ENCODE results near the gene ABCF2.
A peak's percentile ranks its signal among the peaks of the same experiment; 100 is the strongest.

ABCF2 gene

DNA sequence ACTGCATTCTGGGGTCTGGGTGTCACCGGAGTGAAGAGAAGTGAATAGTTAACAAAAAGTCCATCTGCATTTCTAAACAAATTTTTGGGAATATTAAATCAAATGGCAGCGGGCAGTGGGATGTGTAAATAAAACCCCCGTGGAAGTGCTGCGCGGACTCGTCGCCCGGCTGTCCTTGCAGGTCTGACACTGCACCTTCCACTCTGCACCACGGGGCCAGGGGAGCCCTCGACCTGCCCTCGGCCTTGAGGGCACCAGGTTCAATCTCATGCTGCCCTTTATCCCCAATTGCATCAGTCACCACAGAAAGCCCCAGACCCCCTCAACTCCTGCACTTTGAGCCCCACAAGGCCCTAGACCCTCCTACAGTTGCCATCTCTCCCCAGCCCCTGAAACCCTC, 27.8 kb upstream of the ABCF2 start:
- no peak overlapping the region for H3K4me3 ChIP-seq (ENCODE audit: low read depth, low read length)
- peaks cover 6% of the 10 kb centered on the region for H3K4me1 ChIP-seq
- no peaks in the 10 kb centered on the region for H3K36me3 ChIP-seq
- no peak for TF ChIP-seq CTCF (IDR thresholded peaks at IDR 0.05; ENCODE audit: low read depth, low read length)
- DNase-seq, result no peak
- no peaks in the 10 kb centered on the region for H3K9me3 ChIP-seq
- H3K27me3 ChIP-seq, result peaks cover 13% of the 10 kb centered on the region; the same call in 1 of the 2 replicates

- peaks cover 6% of the 10 kb centered on the region for H3K4me1 ChIP-seq
- H3K9me3 ChIP-seq, result no peaks in the 10 kb centered on the region
- no peak for DNase-seq
- peaks cover 12% of the 10 kb centered on the region; the same call in 1 of the 2 replicates for H3K27me3 ChIP-seq
- H3K36me3 ChIP-seq, result no peaks in the 10 kb centered on the region
- no peak for TF ChIP-seq CTCF (IDR thresholded peaks at IDR 0.05; ENCODE audit: low read depth, low read length)
- H3K4me3 ChIP-seq (ENCODE audit: low read depth, low read length), result no peak overlapping the region
Measured at GRCh38 chr7:151254316-151254715, 27.3 kb upstream of the ABCF2 start.

GRCh38 chr7:151252961-151253711, 26.1 kb upstream of the ABCF2 start:
- H3K27me3 ChIP-seq, result peaks cover 7% of the 10 kb centered on the region; the same call in 1 of the 2 replicates
- H3K4me3 ChIP-seq (ENCODE audit: low read depth, low read length), result no peak overlapping the region

DNA sequence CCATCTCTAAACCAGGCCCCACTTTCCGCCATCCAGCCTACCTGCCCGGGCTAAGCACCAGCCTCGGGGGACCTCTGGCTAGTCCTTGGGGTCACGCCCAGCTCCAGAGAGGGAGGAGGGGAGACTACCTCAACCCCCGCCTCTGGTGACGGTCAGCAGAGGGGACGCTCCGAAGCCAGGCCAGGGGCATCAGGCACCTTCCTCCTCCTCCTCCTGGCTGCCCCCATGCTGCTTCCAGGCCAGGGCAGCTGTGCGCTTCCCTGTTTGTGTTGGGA, 25.5 kb upstream of the ABCF2 start:
- no peak for DNase-seq
- Histone ChIP-seq H3K27me3 (peaks cover 4% of the 10 kb centered on the region; the same call in 1 of the 2 replicates), H3K36me3 (no peaks in the 10 kb centered on the region), H3K4me3 (ENCODE audit: low read depth, low read length) (no peak overlapping the region; the same call in 1 of the 2 replicates), H3K4me1 (peaks cover 6% of the 10 kb centered on the region), H3K9me3 (no peaks in the 10 kb centered on the region)
- TF ChIP-seq CTCF (IDR thresholded peaks at IDR 0.05; ENCODE audit: low read depth, low read length), result no peak

More at GRCh38 chr7:151252961-151253711, 26.1 kb upstream of the ABCF2 start:
- H3K4me1 ChIP-seq, result peaks cover 6% of the 10 kb centered on the region
- DNase-seq, result no peak
- H3K9me3 ChIP-seq, result no peaks in the 10 kb centered on the region
- no peaks in the 10 kb centered on the region for H3K36me3 ChIP-seq
- TF ChIP-seq CTCF (IDR thresholded peaks at IDR 0.05; ENCODE audit: low read depth, low read length), result no peak

GRCh38 chr7:151251689-151252560, 24.9 kb upstream of the ABCF2 start:
- peaks cover 6% of the 10 kb centered on the region for H3K4me1 ChIP-seq
- no peaks in the 10 kb centered on the region for H3K36me3 ChIP-seq
- H3K9me3 ChIP-seq, result no peaks in the 10 kb centered on the region
- DNase-seq, result peak; percentile 74
- H3K4me3 ChIP-seq (ENCODE audit: low read depth, low read length), result peak overlapping the region; percentile 70
- no peak for TF ChIP-seq CTCF (IDR thresholded peaks at IDR 0.05; ENCODE audit: low read depth, low read length)
- H3K27me3 ChIP-seq, result peaks cover 4% of the 10 kb centered on the region; the same call in 1 of the 2 replicates

DNA sequence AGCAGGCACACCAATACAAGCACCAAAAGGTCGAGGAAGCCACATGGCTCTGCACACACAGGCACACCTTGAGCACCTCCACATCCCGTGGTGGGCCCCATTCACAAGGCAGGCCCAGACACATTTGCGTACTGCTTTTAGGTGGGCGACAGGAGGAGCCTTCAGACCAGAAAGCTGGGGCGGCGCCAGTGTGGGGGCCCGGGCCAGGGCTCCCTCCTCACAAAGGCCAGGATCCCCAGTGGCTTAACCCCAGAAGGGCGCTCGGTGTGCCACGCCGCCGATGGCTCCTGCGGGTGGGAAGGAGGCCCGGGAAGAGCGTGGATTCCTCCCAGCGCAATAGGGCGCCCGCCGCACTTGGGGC, 24.3 kb upstream of the ABCF2 start:
- Histone ChIP-seq H3K9me3 (no peaks in the 10 kb centered on the region), H3K4me1 (peaks cover 6% of the 10 kb centered on the region), H3K4me3 (ENCODE audit: low read depth, low read length) (peak overlapping the region; percentile 70), H3K36me3 (no peaks in the 10 kb centered on the region), H3K27me3 (peaks cover 2% of the 10 kb centered on the region; the same call in 1 of the 2 replicates)
- DNase-seq, result no peak
- no peak for TF ChIP-seq CTCF (IDR thresholded peaks at IDR 0.05; ENCODE audit: low read depth, low read length)
